Trophoblast cell (in vitro differentiated cells and primary cell): ENCODE results near the gene ANP32B.

Experiments used
- DNase-seq, 2 donors: peaks; one replicate each; pipeline ENCODE4 v3.0.0-alpha.2; 2016
- H2AFZ ChIP-seq: 2 replicates; pipeline ENCODE4 v1.6.1; 2013; ENCODE audit warnings: low read length, moderate library complexity, mild to moderate bottlenecking; ENCODE audit not compliant: insufficient read depth, poor library complexity
- H2AK5ac ChIP-seq: 2 replicates; pipeline ENCODE4 v1.6.1; 2013; ENCODE audit warnings: mild to moderate bottlenecking, low read length
- H2BK120ac ChIP-seq: 2 replicates; pipeline ENCODE4 v1.6.1; 2013; ENCODE audit warnings: low read length, mild to moderate bottlenecking, moderate library complexity; ENCODE audit not compliant: insufficient read depth, poor library complexity
- H2BK12ac ChIP-seq: 2 replicates; pipeline ENCODE4 v1.6.1; 2013; ENCODE audit warnings: mild to moderate bottlenecking, low read length, moderate library complexity
- H2BK5ac ChIP-seq: 2 replicates; pipeline ENCODE4 v1.6.1; 2013; ENCODE audit warnings: low read length, low read depth, moderate library complexity, mild to moderate bottlenecking; ENCODE audit not compliant: poor library complexity
- H3K14ac ChIP-seq: 2 replicates; pipeline ENCODE4 v1.6.1; 2013; ENCODE audit warnings: mild to moderate bottlenecking, low read length
- H3K18ac ChIP-seq: 2 replicates; pipeline ENCODE4 v1.6.1; 2013; ENCODE audit warnings: mild to moderate bottlenecking, low read length
- H3K23ac ChIP-seq: 2 replicates; pipeline ENCODE4 v1.6.1; 2013; ENCODE audit warnings: low read length
- H3K27ac ChIP-seq: 2 replicates; pipeline ENCODE4 v1.5.1; 2013; ENCODE audit warnings: low read depth, mild to moderate bottlenecking, inconsistent platforms, low read length, moderate library complexity
- H3K27me3 ChIP-seq: 2 replicates; pipeline ENCODE4 v1.6.1; 2013; ENCODE audit warnings: inconsistent platforms, mild to moderate bottlenecking, low read length, moderate library complexity; ENCODE audit not compliant: insufficient read depth
- H3K36me3 ChIP-seq, 2 experiments: 1 replicate in 1 of 2; 2 replicates in 1 of 2; pipeline ENCODE4 v1.6.1; 2013; ENCODE audit warnings: low read length in 2 of 2, mild to moderate bottlenecking in 2 of 2, moderate library complexity in 1 of 2; ENCODE audit not compliant: insufficient read depth in 2 of 2, control insufficient read depth in 1 of 2
- H3K4ac ChIP-seq: 2 replicates; pipeline ENCODE4 v1.6.1; 2013; ENCODE audit warnings: low read depth, mild to moderate bottlenecking, low read length, moderate library complexity
- H3K4me1 ChIP-seq, 2 experiments: 1 replicate in 1 of 2; 2 replicates in 1 of 2; pipeline ENCODE4 v1.6.1; 2013; ENCODE audit warnings: low read length in 2 of 2, mild to moderate bottlenecking in 2 of 2, moderate library complexity in 1 of 2; ENCODE audit not compliant: insufficient read depth in 2 of 2, control insufficient read depth in 1 of 2
- H3K4me2 ChIP-seq: 2 replicates; pipeline ENCODE4 v1.6.1; 2013; ENCODE audit warnings: inconsistent platforms, mild to moderate bottlenecking, low read length, moderate library complexity
- H3K4me3 ChIP-seq: 2 replicates; pipeline ENCODE4 v1.5.1; 2013; ENCODE audit warnings: mild to moderate bottlenecking, low read depth, low read length, inconsistent platforms
- H3K79me1 ChIP-seq: one replicate; pipeline ENCODE4 v1.6.1; 2013; ENCODE audit warnings: low read length
- H3K79me2 ChIP-seq: 2 replicates; pipeline ENCODE4 v1.6.1; 2013; ENCODE audit warnings: low read length, mild to moderate bottlenecking; ENCODE audit not compliant: control insufficient read depth, insufficient read depth, poor library complexity
- H3K9ac ChIP-seq: 2 replicates; pipeline ENCODE4 v1.6.1; 2013; ENCODE audit warnings: mild to moderate bottlenecking, low read length
- H3K9me3 ChIP-seq: 2 replicates; pipeline ENCODE4 v1.6.1; 2013; ENCODE audit warnings: low read depth, mild to moderate bottlenecking, control low read depth, inconsistent platforms, low read length; ENCODE audit not compliant: insufficient read depth
- H4K12ac ChIP-seq: 2 replicates; pipeline ENCODE4 v1.6.1; 2013; ENCODE audit warnings: low read depth, mild to moderate bottlenecking, low read length, moderate library complexity
- H4K8ac ChIP-seq: 2 replicates; pipeline ENCODE4 v1.6.1; 2013; ENCODE audit warnings: low read depth, mild to moderate bottlenecking, low read length, moderate library complexity
- H4K91ac ChIP-seq: one replicate; pipeline ENCODE4 v1.6.1; 2013; ENCODE audit warnings: low read depth, mild to moderate bottlenecking, low read length, moderate library complexity
- WGBS: extraction: QIAGEN DNeasy Blood & Tissue Kit; methylation state at CpG from one replicate; pipeline ENCODE4 v1.1.7; 2013; ENCODE audit warnings: missing lambda C conversion rate; ENCODE audit not compliant: insufficient read length, insufficient coverage; ENCODE audit errors: extremely low coverage; 5-methylcytosine and 5-hydroxymethylcytosine counted together

The ANP32B gene

GRCh38 chr9:97962575-97962974, 20.6 kb upstream of the ANP32B start:
- H3K79me1 ChIP-seq = no peaks in the 10 kb centered on the region
- H4K8ac ChIP-seq = no peak overlapping the region
- H2AFZ ChIP-seq = no peak overlapping the region
- no peak overlapping the region for H3K4me2 ChIP-seq
- no peak overlapping the region for H3K23ac ChIP-seq
- no peak overlapping the region for H3K4ac ChIP-seq
- H3K4me3 ChIP-seq = no peak overlapping the region
- no peaks in the 10 kb centered on the region for H3K36me3 ChIP-seq
- no peak overlapping the region for H3K27ac ChIP-seq
- no peak overlapping the region for H4K12ac ChIP-seq
- DNase-seq = no peak
- H3K79me2 ChIP-seq = no peaks in the 10 kb centered on the region
- no peaks in the 10 kb centered on the region for H3K27me3 ChIP-seq
- no peak overlapping the region for H2BK12ac ChIP-seq
- WGBS = no CpG with 5 or more reads among the region's 5 CpGs
- no peaks in the 10 kb centered on the region for H3K9me3 ChIP-seq
- H2BK120ac ChIP-seq = no peak overlapping the region
- H4K91ac ChIP-seq = no peak overlapping the region
- H2BK5ac ChIP-seq = no peak overlapping the region
- H3K4me1 ChIP-seq = no peaks in the 10 kb centered on the region
- no peak overlapping the region for H3K9ac ChIP-seq
- H2AK5ac ChIP-seq = no peak overlapping the region
- H3K14ac ChIP-seq = no peak overlapping the region
- no peak overlapping the region for H3K18ac ChIP-seq

GRCh38 chr9:97963232-97963631, 19.9 kb upstream of the ANP32B start:
- no peaks in the 10 kb centered on the region for H3K9me3 ChIP-seq
- H3K79me2 ChIP-seq = no peaks in the 10 kb centered on the region
- no peak overlapping the region for H3K14ac ChIP-seq
- H4K91ac ChIP-seq = no peak overlapping the region
- H2BK12ac ChIP-seq = no peak overlapping the region
- no peaks in the 10 kb centered on the region for H3K79me1 ChIP-seq
- WGBS = no CpG with 5 or more reads among the region's 2 CpGs
- H3K18ac ChIP-seq = no peak overlapping the region
- H2AK5ac ChIP-seq = no peak overlapping the region
- no peak overlapping the region for H3K9ac ChIP-seq
- no peak overlapping the region for H3K4me2 ChIP-seq
- no peak for DNase-seq
- no peak overlapping the region for H2BK5ac ChIP-seq
- no peak overlapping the region for H2AFZ ChIP-seq
- H3K4me1 ChIP-seq = no peaks in the 10 kb centered on the region
- H3K27me3 ChIP-seq = no peaks in the 10 kb centered on the region
- no peak overlapping the region for H3K4me3 ChIP-seq
- no peak overlapping the region for H3K27ac ChIP-seq
- H3K36me3 ChIP-seq = no peaks in the 10 kb centered on the region
- H4K8ac ChIP-seq = no peak overlapping the region
- H2BK120ac ChIP-seq = no peak overlapping the region
- H3K4ac ChIP-seq = no peak overlapping the region
- no peak overlapping the region for H4K12ac ChIP-seq
- H3K23ac ChIP-seq = no peak overlapping the region

GRCh38 chr9:97964901-97965300, 18.2 kb upstream of the ANP32B start:
- no peak overlapping the region for H4K91ac ChIP-seq
- H3K23ac ChIP-seq = no peak overlapping the region
- H2BK12ac ChIP-seq = no peak overlapping the region
- no peak for DNase-seq
- H3K9ac ChIP-seq = no peak overlapping the region
- no peaks in the 10 kb centered on the region for H3K36me3 ChIP-seq
- H3K4me2 ChIP-seq = no peak overlapping the region
- no peaks in the 10 kb centered on the region for H3K9me3 ChIP-seq
- no peak overlapping the region for H2BK5ac ChIP-seq
- no peak overlapping the region for H2AFZ ChIP-seq
- H3K79me1 ChIP-seq = no peaks in the 10 kb centered on the region
- no peak overlapping the region for H3K18ac ChIP-seq
- H3K14ac ChIP-seq = no peak overlapping the region
- H2BK120ac ChIP-seq = no peak overlapping the region
- no peak overlapping the region for H3K4ac ChIP-seq
- no peaks in the 10 kb centered on the region for H3K79me2 ChIP-seq
- no peak overlapping the region for H2AK5ac ChIP-seq
- no peak overlapping the region for H3K4me3 ChIP-seq
- no peak overlapping the region for H3K27ac ChIP-seq
- no peaks in the 10 kb centered on the region for H3K27me3 ChIP-seq
- H4K12ac ChIP-seq = no peak overlapping the region
- no peaks in the 10 kb centered on the region for H3K4me1 ChIP-seq
- H4K8ac ChIP-seq = no peak overlapping the region

GRCh38 chr9:97966493-97966892, 16.6 kb upstream of the ANP32B start:
- no peak overlapping the region for H3K9ac ChIP-seq
- no peaks in the 10 kb centered on the region for H3K79me2 ChIP-seq
- no peaks in the 10 kb centered on the region for H3K4me1 ChIP-seq
- DNase-seq = no peak
- no CpG with 5 or more reads among the region's 1 CpG for WGBS
- no peak overlapping the region for H2BK120ac ChIP-seq
- H3K4me2 ChIP-seq = no peak overlapping the region
- no peak overlapping the region for H3K4me3 ChIP-seq
- no peaks in the 10 kb centered on the region for H3K36me3 ChIP-seq
- no peak overlapping the region for H3K4ac ChIP-seq
- H2BK5ac ChIP-seq = no peak overlapping the region
- H3K27me3 ChIP-seq = no peaks in the 10 kb centered on the region
- no peak overlapping the region for H2BK12ac ChIP-seq
- H4K91ac ChIP-seq = no peak overlapping the region
- no peak overlapping the region for H2AK5ac ChIP-seq
- H3K14ac ChIP-seq = no peak overlapping the region
- no peak overlapping the region for H3K18ac ChIP-seq
- H4K12ac ChIP-seq = no peak overlapping the region
- no peak overlapping the region for H3K23ac ChIP-seq
- no peak overlapping the region for H3K27ac ChIP-seq
- no peak overlapping the region for H4K8ac ChIP-seq
- no peak overlapping the region for H2AFZ ChIP-seq
- no peaks in the 10 kb centered on the region for H3K9me3 ChIP-seq
- H3K79me1 ChIP-seq = no peaks in the 10 kb centered on the region

- Histone ChIP-seq H4K8ac (no peak overlapping the region), H3K14ac (no peak overlapping the region), H3K36me3 (no peaks in the 10 kb centered on the region), H3K27me3 (no peaks in the 10 kb centered on the region), H3K79me1 (no peaks in the 10 kb centered on the region), H3K4ac (no peak overlapping the region), H2AFZ (no peak overlapping the region), H3K79me2 (no peaks in the 10 kb centered on the region), H3K9ac (no peak overlapping the region), H2AK5ac (no peak overlapping the region), H2BK120ac (no peak overlapping the region), H3K4me2 (no peak overlapping the region), H3K23ac (no peak overlapping the region), H2BK5ac (no peak overlapping the region), H3K27ac (no peak overlapping the region), H2BK12ac (no peak overlapping the region), H3K18ac (no peak overlapping the region), H3K9me3 (no peaks in the 10 kb centered on the region), H4K12ac (no peak overlapping the region), H3K4me1 (no peaks in the 10 kb centered on the region), H4K91ac (no peak overlapping the region), H3K4me3 (no peak overlapping the region)
- DNase-seq = no peak
- no CpG with 5 or more reads among the region's 2 CpGs for WGBS
Observed at GRCh38 chr9:97969014-97969413, 14.1 kb upstream of the ANP32B start.
